KMS-11 (cell line): ENCODE data around the gene PFKFB4.

Experiments
- H2AFZ ChIP-seq: fragments of 200-600 bp; sonication (generic); 2 replicates; pipeline ENCODE4 v1.6.1; 2016; ENCODE audit warnings: antibody characterized with exemption, mixed run types, low read depth
- H3K27ac ChIP-seq: fragments of 200-600 bp; sonication (generic); 2 replicates; pipeline ENCODE4 v1.6.1; 2016; ENCODE audit warnings: mild to moderate bottlenecking, mixed run types
- H3K27me3 ChIP-seq: fragments of 200-600 bp; sonication (generic); 2 replicates; pipeline ENCODE4 v1.6.1; 2017; ENCODE audit warnings: mild to moderate bottlenecking, low read depth, mixed run types, moderate library complexity; ENCODE audit not compliant: insufficient read depth
- H3K36me3 ChIP-seq: fragments of 200-600 bp; sonication (generic); 2 replicates; pipeline ENCODE4 v1.6.1; 2017; ENCODE audit warnings: mild to moderate bottlenecking, mixed run types; ENCODE audit not compliant: insufficient read depth
- H3K4me1 ChIP-seq: fragments of 200-600 bp; sonication (generic); 2 replicates; pipeline ENCODE4 v1.6.1; 2016; ENCODE audit warnings: mild to moderate bottlenecking, low read depth, mixed run types; ENCODE audit not compliant: poor library complexity, severe bottlenecking
- H3K4me2 ChIP-seq: fragments of 200-600 bp; sonication (generic); 2 replicates; pipeline ENCODE4 v1.7.0; 2016; ENCODE audit warnings: mild to moderate bottlenecking, mixed run types
- H3K4me3 ChIP-seq: fragments of 200-600 bp; sonication (generic); IDR thresholded peaks from 2 replicates; pipeline ENCODE4 v1.6.1; 2017; ENCODE audit warnings: low read depth, low read length, mixed read lengths; ENCODE audit not compliant: insufficient read depth
- H3K79me2 ChIP-seq: fragments of 200-600 bp; sonication (generic); 2 replicates; pipeline ENCODE4 v1.6.1; 2016; ENCODE audit warnings: low read depth, mixed run types; ENCODE audit not compliant: insufficient read depth
- H3K9ac ChIP-seq: fragments of 200-600 bp; sonication (generic); 2 replicates; pipeline ENCODE4 v1.6.1; 2016; ENCODE audit warnings: mild to moderate bottlenecking, mixed run types
- H4K20me1 ChIP-seq: fragments of 200-600 bp; sonication (generic); 2 replicates; pipeline ENCODE4 v1.6.1; 2016; ENCODE audit warnings: mild to moderate bottlenecking, mixed run types; ENCODE audit not compliant: insufficient read depth
- CTCF ChIP-seq: fragments of 200-600 bp; sonication (generic); conservative IDR thresholded peaks from 2 replicates; pipeline ENCODE4 v1.6.1; 2017; ENCODE audit warnings: low read depth, mild to moderate bottlenecking, antibody characterized with exemption, low read length, moderate library complexity, mixed read lengths

Gene PFKFB4

GRCh38 chr3:48581621-48582481 lies 25.2 kb upstream of the PFKFB4 start:
- Histone ChIP-seq H3K4me1 (no peaks in the 10 kb centered on the region), H2AFZ (no peak overlapping the region), H3K27ac (no peak overlapping the region), H3K36me3 (no peaks in the 10 kb centered on the region), H3K4me2 (no peak overlapping the region), H4K20me1 (no peaks in the 10 kb centered on the region), H3K27me3 (peaks cover 24% of the 10 kb centered on the region; the same call in 1 of the 2 replicates), H3K79me2 (no peaks in the 10 kb centered on the region), H3K9ac (no peak overlapping the region), H3K4me3 (no peak overlapping the region)
- no peak for TF ChIP-seq CTCF

GRCh38 chr3:48576647-48577046 lies 20.0 kb upstream of the PFKFB4 start:
- H3K9ac ChIP-seq = no peak overlapping the region
- H3K36me3 ChIP-seq = no peaks in the 10 kb centered on the region
- TF ChIP-seq CTCF = no peak
- H3K27ac ChIP-seq = no peak overlapping the region
- H3K79me2 ChIP-seq = no peaks in the 10 kb centered on the region
- H3K4me3 ChIP-seq = no peak overlapping the region
- H3K27me3 ChIP-seq = peaks cover 17% of the 10 kb centered on the region; the same call in 1 of the 2 replicates
- no peak overlapping the region for H3K4me2 ChIP-seq
- no peak overlapping the region for H2AFZ ChIP-seq
- no peaks in the 10 kb centered on the region for H4K20me1 ChIP-seq
- H3K4me1 ChIP-seq = no peaks in the 10 kb centered on the region

GRCh38 chr3:48575366-48575765 lies 18.8 kb upstream of the PFKFB4 start:
- no peak overlapping the region for H3K27ac ChIP-seq

GRCh38 chr3:48573973-48574585 lies 17.5 kb upstream of the PFKFB4 start:
- Histone ChIP-seq H3K4me3 (no peak overlapping the region), H3K9ac (no peak overlapping the region), H4K20me1 (no peaks in the 10 kb centered on the region), H3K27ac (no peak overlapping the region), H3K27me3 (no peaks in the 10 kb centered on the region; the same call in 1 of the 2 replicates), H3K4me2 (no peak overlapping the region), H3K4me1 (no peaks in the 10 kb centered on the region), H2AFZ (no peak overlapping the region), H3K36me3 (no peaks in the 10 kb centered on the region), H3K79me2 (no peaks in the 10 kb centered on the region)
- TF ChIP-seq CTCF = no peak

More at GRCh38 chr3:48575366-48575765, 18.8 kb upstream of the PFKFB4 start:
- Histone ChIP-seq H3K4me2 (no peak overlapping the region), H3K9ac (no peak overlapping the region), H3K4me3 (no peak overlapping the region), H3K36me3 (no peaks in the 10 kb centered on the region), H3K4me1 (no peaks in the 10 kb centered on the region), H3K27me3 (peaks cover 6% of the 10 kb centered on the region; the same call in 1 of the 2 replicates), H4K20me1 (no peaks in the 10 kb centered on the region), H3K79me2 (no peaks in the 10 kb centered on the region), H2AFZ (no peak overlapping the region)
- TF ChIP-seq CTCF = no peak
